Stimulated activated naive CD4-positive, alpha-beta T cell (primary cell): ENCODE data around the gene SST.

Source experiments
- DNase-seq, 6 experiments: peaks; one replicate each; lab custom pipeline; 2025; lab: John Stamatoyannopoulos, UW

The SST gene

DNA sequence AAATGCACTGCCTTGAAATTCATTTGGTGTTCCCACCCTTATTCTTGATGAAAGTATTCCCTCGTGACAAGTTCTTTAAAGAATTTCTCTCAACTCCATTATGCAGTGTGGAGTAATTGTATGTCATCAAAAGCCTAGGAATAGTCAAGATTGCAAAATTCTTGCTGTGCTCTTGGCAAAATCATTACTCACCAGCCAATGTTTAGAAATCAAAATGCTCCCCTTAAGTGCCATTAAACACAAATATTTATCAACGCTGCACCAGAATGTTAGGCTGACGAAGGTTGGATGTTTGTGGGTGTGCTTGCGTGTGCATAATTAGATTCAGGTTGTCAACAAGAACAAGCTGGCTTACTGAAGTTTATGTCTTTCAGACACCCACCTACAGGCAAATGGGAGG is 40.5 kb downstream of the SST start:
- DNase-seq, result no peak

DNA sequence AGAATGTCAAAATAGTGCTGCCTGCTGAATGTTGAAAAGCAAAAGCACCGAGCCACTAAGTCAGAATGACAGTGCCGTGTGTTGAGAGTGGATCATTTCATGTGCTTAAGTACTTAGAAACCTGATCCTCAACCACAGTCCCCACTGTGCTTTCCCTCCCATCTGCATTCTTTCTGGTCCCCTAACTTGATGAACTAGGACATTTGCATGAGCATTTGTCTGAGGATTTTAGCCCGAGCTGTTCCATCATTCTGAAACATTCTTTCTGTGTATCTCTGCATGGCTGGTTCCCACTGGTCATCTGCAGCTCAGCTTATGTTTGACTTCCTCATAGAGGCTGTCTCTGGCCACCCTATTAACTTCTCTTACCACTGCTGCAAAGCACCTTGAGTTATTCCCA is 42.0 kb downstream of the SST start:
- no peak for DNase-seq

DNA sequence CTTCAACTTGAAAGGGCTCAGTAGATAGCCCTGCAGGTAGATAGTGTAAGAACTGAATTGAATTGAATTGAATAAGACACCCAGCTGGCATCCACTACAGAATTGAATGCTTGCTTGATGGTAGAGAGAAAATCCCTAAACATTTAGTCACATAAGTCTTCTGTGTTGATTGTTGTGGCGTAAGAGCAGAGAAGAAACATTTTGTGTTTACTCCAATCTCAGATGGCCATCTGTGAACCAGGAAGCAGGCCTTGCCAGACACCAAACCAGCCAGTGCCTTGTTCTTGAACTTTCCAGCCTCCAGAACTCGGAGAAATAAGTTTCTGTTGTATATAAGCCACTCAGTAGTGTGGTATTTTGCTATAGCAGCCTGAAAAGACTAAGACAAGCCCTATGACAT is 43.6 kb downstream of the SST start:
- DNase-seq, result no peak

DNA sequence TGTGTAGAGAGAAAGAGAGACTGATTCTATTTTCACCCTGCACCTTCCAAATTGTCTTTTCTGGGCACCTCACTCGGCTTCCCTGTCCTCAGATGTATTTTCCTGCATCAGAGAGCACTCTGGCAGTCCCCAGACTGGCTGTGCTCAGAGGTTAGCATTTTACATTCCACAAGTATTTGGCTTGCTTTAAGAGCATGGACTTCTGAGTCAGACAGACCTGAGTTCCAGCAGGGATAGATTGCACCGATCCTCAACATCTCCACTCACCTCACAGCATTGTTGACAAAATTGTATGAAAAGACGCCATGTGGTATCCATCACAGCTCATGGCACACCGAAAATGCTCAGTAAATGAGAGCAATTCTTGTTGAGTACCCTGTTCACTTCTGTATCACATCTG is 45.6 kb downstream of the SST start:
- DNase-seq, result no peak

DNA sequence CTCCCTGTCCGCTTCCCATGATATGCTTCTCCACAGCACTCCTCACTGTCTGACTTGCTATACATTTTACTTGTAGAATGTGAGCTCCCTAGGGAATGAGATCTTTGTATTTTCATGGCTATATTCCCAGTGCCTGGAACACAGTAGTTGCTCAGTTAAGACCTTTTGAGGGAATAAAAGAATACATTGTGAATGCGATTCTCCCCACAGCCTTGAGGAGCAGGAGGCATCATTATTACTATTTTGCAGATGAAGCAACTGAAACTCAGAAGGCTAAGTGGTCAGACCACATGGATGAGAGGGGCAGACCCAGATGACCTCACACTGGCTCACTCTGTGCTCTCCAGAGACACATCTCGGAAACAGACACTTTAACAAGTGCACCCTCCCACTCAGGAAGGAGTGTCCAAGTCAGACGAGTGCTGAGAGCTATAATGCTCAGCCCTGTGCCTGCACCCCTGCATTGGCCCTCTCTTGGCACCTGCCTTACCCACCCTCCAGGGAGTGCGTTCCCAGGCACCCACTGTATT is 46.8 kb downstream of the SST start:
- no peak for DNase-seq

DNA sequence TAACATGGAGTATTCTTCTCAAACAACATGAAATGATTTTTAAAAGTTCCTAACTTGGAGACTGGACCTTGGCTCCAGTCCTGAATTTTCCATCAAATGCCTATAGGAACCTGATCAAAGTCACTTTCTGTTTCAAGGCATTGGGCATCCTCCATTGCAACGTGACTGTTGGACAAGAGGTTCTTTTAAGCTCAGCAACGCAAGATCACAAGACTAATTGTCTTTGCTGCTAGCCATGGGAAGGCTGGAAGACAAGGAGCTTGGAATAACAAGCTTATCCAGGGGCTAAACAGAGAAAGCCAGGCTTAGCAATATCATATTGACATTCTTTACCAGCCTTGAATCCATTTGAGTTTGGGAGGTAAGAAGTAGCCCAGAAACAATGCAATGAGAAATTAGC is 48.3 kb downstream of the SST start:
- DNase-seq, result no peak

DNA sequence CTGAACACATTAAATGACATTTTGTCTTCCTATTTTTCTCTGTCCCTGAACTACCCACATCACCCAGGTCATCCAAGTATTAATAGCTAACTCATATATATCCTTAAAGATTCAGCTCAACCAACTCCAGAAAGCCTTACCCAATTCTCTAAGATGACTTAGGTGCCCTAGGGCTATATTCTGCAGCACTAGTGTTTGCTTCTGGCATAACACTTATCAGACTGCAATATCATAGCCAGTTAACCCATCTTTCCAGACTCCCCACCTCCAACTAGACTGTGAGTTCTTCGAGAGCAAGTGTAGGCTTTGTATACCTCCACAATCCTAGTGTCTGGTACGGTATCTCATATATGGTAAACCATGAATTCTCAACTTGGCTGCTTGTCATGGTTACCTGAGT is 50.7 kb downstream of the SST start:
- no peak for DNase-seq
